GM19240 (cell line): Measurements from ENCODE around the gene ATP10A.
"Not testable (repeated sequence)": the region's sequence is repeated elsewhere in the genome, so short reads cannot be mapped to it uniquely, and the experiment has no call there.

Experiments used
- DNase-seq: peaks from one replicate; pipeline ENCODE4 v3.0.0; 2011; ENCODE audit warnings: low spot score; ENCODE audit not compliant: insufficient read length

The ATP10A gene

GRCh38 chr15:25884370-25884769, 21.2 kb upstream of the ATP10A start:
- DNase-seq, result no peak

- DNase-seq, result no peak
These were observed 20.5 kb upstream of the ATP10A start for GRCh38 chr15:25883463-25884259.

GRCh38 chr15:25882466-25882865, 19.3 kb upstream of the ATP10A start:
- no peak for DNase-seq

GRCh38 chr15:25880877-25881276, 17.8 kb upstream of the ATP10A start:
- not testable (repeated sequence) for DNase-seq

- DNase-seq, result no peak
These were observed 17.3 kb upstream of the ATP10A start for GRCh38 chr15:25880411-25880810.

- DNase-seq, result no peak
These were observed 16.3 kb upstream of the ATP10A start for GRCh38 chr15:25879438-25879837.

- no peak for DNase-seq
These were observed 14.6 kb upstream of the ATP10A start for GRCh38 chr15:25877681-25878080.

GRCh38 chr15:25876231-25877140, 13.4 kb upstream of the ATP10A start:
- no peak for DNase-seq

- no peak for DNase-seq
These were observed 12.4 kb upstream of the ATP10A start for GRCh38 chr15:25875566-25875965.

- no peak for DNase-seq
These were observed 11.3 kb upstream of the ATP10A start for GRCh38 chr15:25874379-25874778.

- no peak for DNase-seq
These were observed 8.3 kb upstream of the ATP10A start for GRCh38 chr15:25871403-25871802.

- no peak for DNase-seq
These were observed 7.8 kb upstream of the ATP10A start for GRCh38 chr15:25870938-25871337.

GRCh38 chr15:25869701-25870100, 6.6 kb upstream of the ATP10A start:
- no peak for DNase-seq

GRCh38 chr15:25866874-25867273, 3.7 kb upstream of the ATP10A start:
- DNase-seq, result no peak

GRCh38 chr15:25866251-25866650, 3.1 kb upstream of the ATP10A start:
- no peak for DNase-seq

- no peak for DNase-seq
These were observed 1.8 kb upstream of the ATP10A start for GRCh38 chr15:25864966-25865365.

- DNase-seq, result no peak
These were observed 947 bp upstream of the ATP10A start for GRCh38 chr15:25863968-25864580.

GRCh38 chr15:25862472-25863110, 536 bp downstream of the ATP10A start:
- DNase-seq, result no peak

- no peak for DNase-seq
These were observed 1.1 kb downstream of the ATP10A start for GRCh38 chr15:25862071-25862471.

- no peak for DNase-seq
These were observed 2.0 kb downstream of the ATP10A start for GRCh38 chr15:25860885-25861866.
